ENCODE results near the gene COMMD1.
A peak's percentile ranks its signal among the peaks of the same experiment; 100 is the strongest.

The COMMD1 gene

GRCh38 chr2:61926531-61927477, 21.3 kb downstream of the COMMD1 start:
- Histone ChIP-seq H3K9me3 (ENCODE audit: insufficient read depth, low read length) (peaks cover 14% of the 10 kb centered on the region; the same call in 1 of the 2 replicates), H3K27me3 (ENCODE audit: insufficient read depth, insufficient read length) (no peaks in the 10 kb centered on the region), H3K4me3 (ENCODE audit: insufficient read length, low read depth) (no peak overlapping the region), H3K4me1 (ENCODE audit: insufficient read depth, insufficient read length) (no peaks in the 10 kb centered on the region), H3K9ac (ENCODE audit: insufficient read length, low read depth) (no peak overlapping the region), H3K36me3 (ENCODE audit: insufficient read depth, insufficient read length, low read length) (no peaks in the 10 kb centered on the region)
- peak; percentile 60 for DNase-seq (ENCODE audit: low read depth, low spot score)
- TF ChIP-seq SUZ12 (IDR thresholded peaks at IDR 0.05; ENCODE audit: extremely low read depth, insufficient read depth, insufficient read length) = no peak
- TF ChIP-seq YY1 (IDR thresholded peaks at IDR 0.05; ENCODE audit: insufficient read depth, insufficient read length) = no peak
- no peak for TF ChIP-seq ZNF274 (IDR thresholded peaks at IDR 0.05; ENCODE audit: low read depth, low read length)

GRCh38 chr2:61928826-61929461, 23.5 kb downstream of the COMMD1 start:
- H3K4me1 ChIP-seq (ENCODE audit: insufficient read depth, insufficient read length) = no peaks in the 10 kb centered on the region
- H3K9ac ChIP-seq (ENCODE audit: insufficient read length, low read depth) = no peak overlapping the region
- H3K27me3 ChIP-seq (ENCODE audit: insufficient read depth, insufficient read length) = no peaks in the 10 kb centered on the region
- TF ChIP-seq YY1 (IDR thresholded peaks at IDR 0.05; ENCODE audit: insufficient read depth, insufficient read length) (no peak), ZNF274 (IDR thresholded peaks at IDR 0.05; ENCODE audit: low read depth, low read length) (no peak), SUZ12 (IDR thresholded peaks at IDR 0.05; ENCODE audit: extremely low read depth, insufficient read depth, insufficient read length) (no peak)
- H3K4me3 ChIP-seq (ENCODE audit: insufficient read length, low read depth) = no peak overlapping the region
- no peaks in the 10 kb centered on the region for H3K36me3 ChIP-seq (ENCODE audit: insufficient read depth, insufficient read length, low read length)
- DNase-seq (ENCODE audit: low read depth, low spot score) = no peak
- H3K9me3 ChIP-seq (ENCODE audit: insufficient read depth, low read length) = peaks cover 25% of the 10 kb centered on the region; the same call in 1 of the 2 replicates

GRCh38 chr2:61937098-61937497, 31.6 kb downstream of the COMMD1 start:
- peaks cover 11% of the 10 kb centered on the region; the same call in 1 of the 2 replicates for H3K9me3 ChIP-seq (ENCODE audit: insufficient read depth, low read length)
- H3K9ac ChIP-seq (ENCODE audit: insufficient read length, low read depth) = no peak overlapping the region
- DNase-seq (ENCODE audit: low read depth, low spot score) = no peak
- H3K36me3 ChIP-seq (ENCODE audit: insufficient read depth, insufficient read length, low read length) = no peaks in the 10 kb centered on the region
- TF ChIP-seq ZNF274 (IDR thresholded peaks at IDR 0.05; ENCODE audit: low read depth, low read length) = no peak
- TF ChIP-seq SUZ12 (IDR thresholded peaks at IDR 0.05; ENCODE audit: extremely low read depth, insufficient read depth, insufficient read length) = no peak
- no peak for TF ChIP-seq YY1 (IDR thresholded peaks at IDR 0.05; ENCODE audit: insufficient read depth, insufficient read length)
- H3K4me3 ChIP-seq (ENCODE audit: insufficient read length, low read depth) = no peak overlapping the region
- no peaks in the 10 kb centered on the region for H3K27me3 ChIP-seq (ENCODE audit: insufficient read depth, insufficient read length)
- no peaks in the 10 kb centered on the region for H3K4me1 ChIP-seq (ENCODE audit: insufficient read depth, insufficient read length)

GRCh38 chr2:61937886-61938285, 32.4 kb downstream of the COMMD1 start:
- Histone ChIP-seq H3K9ac (ENCODE audit: insufficient read length, low read depth) (no peak overlapping the region), H3K27me3 (ENCODE audit: insufficient read depth, insufficient read length) (no peaks in the 10 kb centered on the region), H3K36me3 (ENCODE audit: insufficient read depth, insufficient read length, low read length) (no peaks in the 10 kb centered on the region), H3K9me3 (ENCODE audit: insufficient read depth, low read length) (peaks cover 6% of the 10 kb centered on the region; the same call in 1 of the 2 replicates), H3K4me3 (ENCODE audit: insufficient read length, low read depth) (no peak overlapping the region), H3K4me1 (ENCODE audit: insufficient read depth, insufficient read length) (no peaks in the 10 kb centered on the region)
- TF ChIP-seq ZNF274 (IDR thresholded peaks at IDR 0.05; ENCODE audit: low read depth, low read length) (no peak), SUZ12 (IDR thresholded peaks at IDR 0.05; ENCODE audit: extremely low read depth, insufficient read depth, insufficient read length) (no peak), YY1 (IDR thresholded peaks at IDR 0.05; ENCODE audit: insufficient read depth, insufficient read length) (no peak)
- DNase-seq (ENCODE audit: low read depth, low spot score) = no peak

GRCh38 chr2:61938511-61938910, 33.0 kb downstream of the COMMD1 start:
- H3K36me3 ChIP-seq (ENCODE audit: insufficient read depth, insufficient read length, low read length) = no peaks in the 10 kb centered on the region
- no peak for DNase-seq (ENCODE audit: low read depth, low spot score)
- no peak overlapping the region for H3K4me3 ChIP-seq (ENCODE audit: insufficient read length, low read depth)
- H3K9ac ChIP-seq (ENCODE audit: insufficient read length, low read depth) = no peak overlapping the region
- H3K27me3 ChIP-seq (ENCODE audit: insufficient read depth, insufficient read length) = no peaks in the 10 kb centered on the region
- TF ChIP-seq ZNF274 (IDR thresholded peaks at IDR 0.05; ENCODE audit: low read depth, low read length) = no peak
- TF ChIP-seq YY1 (IDR thresholded peaks at IDR 0.05; ENCODE audit: insufficient read depth, insufficient read length) = no peak
- TF ChIP-seq SUZ12 (IDR thresholded peaks at IDR 0.05; ENCODE audit: extremely low read depth, insufficient read depth, insufficient read length) = no peak
- no peaks in the 10 kb centered on the region for H3K4me1 ChIP-seq (ENCODE audit: insufficient read depth, insufficient read length)
- H3K9me3 ChIP-seq (ENCODE audit: insufficient read depth, low read length) = no peaks in the 10 kb centered on the region

- H3K4me3 ChIP-seq (ENCODE audit: insufficient read length, low read depth) = no peak overlapping the region
- no peak for DNase-seq (ENCODE audit: low read depth, low spot score)
Measured at GRCh38 chr2:61943251-61943650, 37.8 kb downstream of the COMMD1 start.

GRCh38 chr2:61946666-61947065, 41.2 kb downstream of the COMMD1 start:
- Histone ChIP-seq H3K27me3 (ENCODE audit: insufficient read depth, insufficient read length) (no peaks in the 10 kb centered on the region), H3K36me3 (ENCODE audit: insufficient read depth, insufficient read length, low read length) (no peaks in the 10 kb centered on the region), H3K4me3 (ENCODE audit: insufficient read length, low read depth) (no peak overlapping the region), H3K9me3 (ENCODE audit: insufficient read depth, low read length) (peaks cover 2% of the 10 kb centered on the region; the same call in 1 of the 2 replicates), H3K9ac (ENCODE audit: insufficient read length, low read depth) (no peak overlapping the region), H3K4me1 (ENCODE audit: insufficient read depth, insufficient read length) (no peaks in the 10 kb centered on the region)
- TF ChIP-seq SUZ12 (IDR thresholded peaks at IDR 0.05; ENCODE audit: extremely low read depth, insufficient read depth, insufficient read length) = no peak
- no peak for TF ChIP-seq ZNF274 (IDR thresholded peaks at IDR 0.05; ENCODE audit: low read depth, low read length)
- TF ChIP-seq YY1 (IDR thresholded peaks at IDR 0.05; ENCODE audit: insufficient read depth, insufficient read length) = no peak
- DNase-seq (ENCODE audit: low read depth, low spot score) = no peak

More at GRCh38 chr2:61943251-61943650, 37.8 kb downstream of the COMMD1 start:
- H3K27me3 ChIP-seq (ENCODE audit: insufficient read depth, insufficient read length) = no peaks in the 10 kb centered on the region
- H3K9me3 ChIP-seq (ENCODE audit: insufficient read depth, low read length) = no peaks in the 10 kb centered on the region
- TF ChIP-seq ZNF274 (IDR thresholded peaks at IDR 0.05; ENCODE audit: low read depth, low read length) = no peak
- TF ChIP-seq YY1 (IDR thresholded peaks at IDR 0.05; ENCODE audit: insufficient read depth, insufficient read length) = no peak
- no peak for TF ChIP-seq SUZ12 (IDR thresholded peaks at IDR 0.05; ENCODE audit: extremely low read depth, insufficient read depth, insufficient read length)
- no peak overlapping the region for H3K9ac ChIP-seq (ENCODE audit: insufficient read length, low read depth)
- H3K36me3 ChIP-seq (ENCODE audit: insufficient read depth, insufficient read length, low read length) = no peaks in the 10 kb centered on the region
- no peaks in the 10 kb centered on the region for H3K4me1 ChIP-seq (ENCODE audit: insufficient read depth, insufficient read length)

Data from NT2/D1 (cell line).